GM18511 (cell line): ENCODE data around the gene UROC1.

Experiments
- ATAC-seq: cut with Tn5 transposase; IDR thresholded peaks from one replicate; pipeline ENCODE4 v1.9.1; 2021; ENCODE audit warnings: mild to moderate bottlenecking, moderate library complexity; ENCODE audit not compliant: unreplicated experiment

UROC1 gene

DNA sequence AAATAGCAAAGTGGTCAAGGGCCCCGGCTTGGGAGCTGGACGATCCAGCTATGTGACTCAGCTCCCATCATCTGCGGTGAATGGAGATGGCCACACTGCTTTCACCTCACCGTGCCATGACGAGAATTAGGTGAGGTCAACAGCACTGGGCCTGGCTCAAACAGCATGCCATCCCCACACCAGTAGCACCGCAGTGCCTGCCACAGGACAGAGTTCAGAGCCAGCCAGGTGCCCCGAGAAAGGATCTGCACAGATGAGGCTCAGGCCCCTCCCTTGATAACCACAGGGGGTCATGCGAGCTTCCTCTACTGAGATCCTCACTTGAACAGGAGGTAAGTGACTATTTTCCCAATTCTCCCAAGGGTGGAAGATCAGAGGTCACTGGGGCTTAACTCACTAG is 71.3 kb downstream of the UROC1 start:
- no peak for ATAC-seq

DNA sequence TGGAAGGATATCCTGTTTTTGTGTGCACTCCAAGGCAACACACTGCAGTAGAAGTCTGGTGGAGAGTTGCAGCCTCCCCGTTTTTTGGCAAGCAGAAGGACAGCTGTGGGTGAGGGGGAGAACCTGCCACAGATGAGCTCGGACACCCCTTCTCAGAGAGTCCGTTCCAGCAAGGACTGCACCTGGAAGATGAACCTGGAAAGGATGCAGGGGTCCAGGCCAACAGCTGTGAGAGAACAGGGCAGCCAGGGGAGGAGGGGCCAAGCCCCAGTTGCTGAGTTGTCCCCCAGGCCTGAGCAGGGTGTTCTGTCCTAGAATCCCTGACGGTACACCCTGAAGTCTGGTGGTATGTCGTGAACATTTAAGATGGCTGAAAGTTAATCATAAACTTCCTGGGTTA is 72.1 kb downstream of the UROC1 start:
- ATAC-seq, result no peak

DNA sequence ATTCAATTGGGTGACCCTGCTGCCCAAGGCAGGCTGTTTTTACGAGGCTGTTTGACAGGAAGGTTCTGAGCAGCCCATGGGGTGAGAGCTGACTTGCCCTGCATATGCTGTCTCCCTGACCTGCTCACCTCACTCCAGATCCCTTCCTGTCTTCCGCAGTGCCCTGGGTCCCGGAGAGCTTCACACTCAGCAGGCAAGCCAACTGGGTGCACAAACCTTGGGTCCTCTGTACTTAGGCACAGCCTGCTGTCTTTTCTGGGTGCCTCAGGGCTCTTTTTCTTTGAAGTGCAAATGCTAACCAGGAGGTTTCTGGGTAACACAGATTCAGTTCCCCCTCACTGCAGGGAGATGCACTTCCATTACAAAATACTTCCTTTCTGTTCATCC is 74.7 kb downstream of the UROC1 start:
- ATAC-seq, result no peak

DNA sequence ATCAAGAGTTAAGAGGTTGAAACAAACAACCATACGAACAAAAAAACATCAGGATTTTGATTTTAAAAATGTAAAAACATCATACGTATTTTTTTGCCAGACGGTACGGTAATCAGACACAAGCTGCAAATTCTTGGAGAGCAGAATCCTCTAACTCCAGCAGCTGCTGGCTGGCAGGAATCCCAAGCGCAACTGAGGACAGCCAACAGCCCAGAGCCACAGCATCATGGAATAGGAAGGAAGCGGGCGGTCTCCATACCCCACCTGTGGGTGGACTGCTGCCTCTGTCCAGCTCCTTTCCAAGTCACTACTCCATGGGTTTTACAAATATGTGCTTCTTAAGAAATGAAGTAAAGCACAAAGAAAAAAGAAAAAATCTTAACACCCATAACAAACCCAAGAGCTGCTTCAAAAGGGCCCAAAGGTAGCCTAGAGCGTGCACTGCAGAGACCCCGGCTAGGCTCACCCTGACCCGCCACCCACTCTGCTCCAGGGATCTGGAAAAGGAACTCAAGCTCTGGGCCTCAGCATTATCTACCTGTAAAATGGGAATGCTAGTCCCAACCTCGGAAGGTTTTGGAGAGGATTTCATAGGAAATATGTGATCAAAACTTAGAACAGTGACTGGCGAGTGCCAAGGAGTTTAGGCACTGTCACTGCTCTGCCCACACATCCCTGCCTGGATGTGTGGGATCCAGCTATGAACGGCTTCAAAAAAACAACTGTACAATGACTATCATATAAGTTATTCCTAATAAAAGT is 75.3 kb downstream of the UROC1 start:
- no peak for ATAC-seq

DNA sequence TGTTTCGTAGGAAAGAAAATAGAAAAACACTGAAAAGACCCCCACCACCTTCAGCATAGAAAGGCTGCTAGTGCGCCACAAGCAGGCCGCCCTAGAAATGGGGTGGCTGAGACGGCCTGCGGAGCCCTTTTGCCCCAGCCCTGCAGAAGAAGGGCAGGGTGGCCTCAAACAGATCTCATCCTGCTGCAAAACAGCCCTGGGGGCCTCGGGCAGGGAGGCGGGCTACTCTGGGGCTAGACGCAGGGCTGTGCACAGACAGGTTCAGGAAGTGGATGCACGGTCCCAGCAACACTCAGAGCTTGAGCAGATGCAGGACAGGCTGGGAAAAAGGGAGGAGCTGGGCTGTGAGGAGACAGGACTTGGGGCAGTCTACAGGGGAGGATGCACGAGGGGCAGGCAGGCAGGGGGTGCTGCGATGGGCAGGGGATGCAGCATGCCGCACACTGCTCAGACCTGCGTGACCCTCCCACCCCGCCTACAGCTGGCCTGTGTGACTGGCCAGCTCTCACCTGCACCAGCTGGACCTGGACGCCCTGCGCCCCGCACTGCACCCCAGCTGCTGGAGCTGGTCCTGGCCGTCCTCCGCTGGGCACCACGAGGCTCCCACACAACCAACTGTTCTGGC is 76.2 kb downstream of the UROC1 start:
- no peak for ATAC-seq

DNA sequence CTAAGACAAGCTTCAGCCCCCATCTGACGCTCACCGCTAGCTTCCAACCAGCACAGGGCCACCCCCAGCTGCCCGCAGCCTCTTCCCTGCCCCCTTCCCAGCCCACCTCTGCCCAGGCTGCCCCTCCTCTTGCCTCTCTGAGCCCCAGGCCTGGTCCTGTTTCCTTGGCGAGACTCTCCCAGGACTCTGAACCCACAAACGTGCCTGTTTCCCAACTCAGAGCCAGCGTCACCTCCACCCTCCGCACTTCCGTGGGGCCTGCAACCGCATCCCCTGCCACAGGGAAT is 76.9 kb downstream of the UROC1 start:
- no peak for ATAC-seq

DNA sequence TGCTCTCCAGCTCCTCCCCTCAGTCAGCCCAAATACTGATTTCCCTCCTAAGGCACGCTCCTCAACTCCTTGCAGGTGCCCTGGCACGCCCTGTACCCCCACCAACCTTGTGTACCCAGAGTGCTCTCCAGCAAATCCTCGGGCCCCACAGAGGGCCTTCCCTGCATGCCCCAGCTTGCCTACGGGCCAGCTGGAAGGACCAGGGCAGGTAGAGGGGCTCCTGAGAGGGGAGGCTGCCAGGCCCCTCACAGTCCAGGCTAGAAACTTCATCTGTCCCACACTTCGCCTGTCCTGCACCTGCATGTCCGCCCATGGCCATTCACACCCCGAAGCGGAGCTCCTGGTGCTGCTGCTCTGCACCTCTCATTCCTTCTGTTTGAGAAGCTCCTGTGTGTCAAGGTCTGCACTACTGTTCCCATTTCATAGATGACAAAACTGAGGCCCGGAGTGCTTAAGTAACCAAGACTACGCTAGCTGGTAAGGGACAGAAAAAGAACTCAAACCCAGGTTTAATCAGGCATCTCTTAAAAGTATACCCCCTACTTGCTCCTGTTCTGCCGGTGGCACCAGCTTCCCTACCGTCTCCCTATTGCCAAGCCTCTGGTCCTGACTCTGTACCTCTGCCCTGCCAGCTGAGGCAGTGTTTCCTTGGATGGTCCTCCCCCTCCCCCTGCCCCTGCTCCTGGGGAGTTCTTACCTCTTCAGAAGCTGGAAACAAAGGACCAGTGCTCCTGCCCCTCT is 77.4 kb downstream of the UROC1 start:
- ATAC-seq, result no peak

DNA sequence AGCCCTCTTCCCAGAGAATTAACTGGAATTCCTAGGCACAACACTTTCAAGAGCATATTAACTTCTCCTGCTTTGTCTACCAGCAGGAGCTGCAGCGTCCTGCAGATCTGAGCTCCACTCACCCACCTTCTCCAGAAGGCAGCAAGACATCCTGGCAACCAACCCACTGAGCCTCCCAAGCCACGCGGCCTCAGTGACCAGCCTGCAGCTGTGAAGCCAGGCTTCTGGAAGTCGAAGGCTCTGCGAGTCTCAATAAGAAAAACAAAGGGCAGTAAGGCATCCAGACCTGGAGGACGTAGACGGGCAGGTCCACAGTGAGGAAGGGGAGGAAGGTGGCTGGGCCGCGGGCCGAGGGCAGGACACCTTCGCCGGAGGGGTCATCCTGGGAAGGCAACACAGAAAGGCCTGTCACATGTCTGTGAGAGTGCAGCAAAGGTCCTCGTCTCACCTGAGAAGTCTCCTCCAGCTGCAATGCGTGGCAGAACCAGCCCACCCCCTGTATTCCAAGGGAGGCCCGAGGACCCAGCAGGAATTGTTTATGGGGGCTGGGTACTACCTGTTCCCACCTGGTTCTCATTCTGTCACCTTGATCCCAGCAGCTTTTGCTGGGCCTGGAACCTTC is 78.1 kb downstream of the UROC1 start:
- ATAC-seq, result no peak

DNA sequence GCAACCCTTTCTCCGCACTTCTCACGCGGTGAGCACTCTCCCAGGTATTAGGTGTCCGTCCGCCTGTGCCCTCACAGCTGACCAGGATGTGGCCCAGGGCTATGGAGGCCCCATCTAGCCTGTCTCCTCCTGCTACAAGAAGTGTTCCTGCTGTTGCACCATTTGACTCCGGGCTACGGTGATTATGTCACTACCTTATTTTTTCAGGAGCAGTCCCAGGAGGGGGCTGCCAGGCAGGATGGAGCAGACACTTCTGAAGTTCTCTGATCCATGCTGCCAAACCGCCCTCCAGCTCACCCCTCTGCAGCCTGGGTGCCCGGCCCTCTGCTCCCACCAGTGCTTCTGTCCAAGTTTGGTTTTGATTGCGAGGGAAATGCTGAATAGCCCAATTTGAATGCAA is 78.8 kb downstream of the UROC1 start:
- no peak for ATAC-seq

DNA sequence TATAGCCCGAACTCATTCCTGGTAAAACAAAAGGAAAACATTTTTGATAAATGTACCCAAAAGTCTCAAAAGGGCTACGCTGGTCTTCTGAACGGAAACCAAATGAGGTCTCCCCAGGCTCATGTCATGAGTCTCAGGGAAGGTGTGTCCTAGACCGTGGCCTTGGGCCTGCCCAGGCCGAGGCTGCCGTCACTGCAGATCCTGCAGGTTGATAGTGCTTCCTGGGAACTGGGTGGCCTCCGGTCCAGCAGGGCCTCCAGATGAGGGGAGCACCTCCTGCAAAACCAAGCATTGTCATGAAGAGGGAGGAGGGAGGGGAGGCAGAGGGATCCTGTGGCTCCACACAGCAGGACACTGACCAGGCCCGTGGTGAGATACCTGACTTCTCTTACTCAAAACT is 79.4 kb downstream of the UROC1 start:
- ATAC-seq, result no peak

DNA sequence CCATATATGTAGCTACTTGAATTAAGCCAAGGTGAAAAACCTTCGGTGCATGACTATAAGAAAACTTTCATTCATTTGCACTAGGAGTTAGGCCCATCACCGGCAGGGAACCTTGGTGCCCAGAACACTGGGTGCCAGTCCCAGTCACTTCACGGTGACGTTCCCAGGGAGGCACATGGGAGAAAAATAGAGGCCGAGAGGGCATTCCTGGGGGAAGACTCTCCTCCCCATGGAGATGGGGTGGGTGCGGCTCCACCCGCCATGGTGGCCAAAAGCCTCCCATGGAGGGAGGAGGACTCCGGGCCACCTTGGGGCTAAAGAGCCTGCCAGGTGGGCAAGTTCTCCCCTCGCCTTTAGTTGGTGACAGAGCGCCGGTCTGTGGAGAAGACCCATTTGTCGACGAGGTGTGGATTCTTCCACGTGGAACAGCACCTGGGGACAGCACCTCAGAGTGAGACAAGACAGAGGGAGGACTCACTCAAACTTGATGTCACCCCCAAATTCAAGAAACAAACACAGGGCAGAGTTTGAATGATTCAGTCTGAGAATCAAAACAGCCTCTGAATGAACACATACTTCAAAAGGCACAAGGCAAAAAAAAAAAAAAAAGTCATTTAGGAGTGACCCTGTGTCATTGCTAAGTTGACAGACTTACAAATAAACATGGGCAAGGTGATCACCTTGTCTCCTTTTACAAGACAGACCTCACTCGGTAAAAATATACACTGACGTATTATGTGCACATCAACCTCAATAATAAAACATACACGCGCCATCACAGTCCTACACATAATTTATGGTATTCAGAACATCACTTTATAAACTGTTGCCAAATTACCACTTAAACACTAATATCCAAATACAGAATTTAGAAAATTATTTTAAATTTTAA is 80.5 kb downstream of the UROC1 start:
- ATAC-seq, result no peak

DNA sequence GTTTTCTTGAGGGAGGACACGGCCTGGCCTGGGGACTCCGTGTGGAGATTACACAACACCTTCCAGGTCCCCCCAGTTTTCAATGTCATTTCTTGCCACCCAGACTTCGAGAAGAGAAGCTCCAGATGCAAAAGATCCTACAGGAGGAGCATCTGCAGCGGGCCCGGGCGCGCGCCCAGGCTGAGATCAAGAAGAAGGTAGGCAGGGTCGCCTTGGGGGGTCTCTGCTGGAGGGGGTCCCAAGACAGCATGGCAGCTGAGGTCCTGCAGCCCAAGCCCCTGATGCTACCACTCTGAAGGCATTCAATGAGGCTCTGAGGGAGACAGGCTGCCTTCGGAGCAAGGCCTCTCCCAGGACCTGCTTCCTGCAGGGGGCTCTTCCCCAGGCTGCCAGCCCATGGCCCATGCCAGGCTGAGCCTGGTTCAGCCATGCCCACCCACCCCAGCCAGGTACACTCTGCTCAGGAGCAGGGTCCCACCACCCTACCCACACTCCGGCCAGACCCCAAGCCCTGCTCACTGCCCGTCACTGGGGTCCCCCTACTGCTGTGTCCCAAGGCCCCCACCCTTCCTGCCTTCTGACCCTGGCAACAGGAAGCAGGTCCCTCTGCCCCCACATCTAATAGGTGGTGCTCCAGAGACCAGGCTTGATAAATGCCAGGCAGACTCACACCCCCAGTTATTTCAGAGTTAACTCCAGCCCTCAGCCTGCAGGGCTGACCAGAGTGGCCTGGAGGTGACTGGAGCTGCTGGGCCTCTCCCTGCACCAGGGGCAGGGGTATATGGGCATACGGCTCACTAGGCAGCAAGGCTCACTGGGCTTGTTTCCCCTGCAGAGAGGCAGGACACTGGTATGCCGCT is 81.9 kb downstream of the UROC1 start:
- no peak for ATAC-seq

DNA sequence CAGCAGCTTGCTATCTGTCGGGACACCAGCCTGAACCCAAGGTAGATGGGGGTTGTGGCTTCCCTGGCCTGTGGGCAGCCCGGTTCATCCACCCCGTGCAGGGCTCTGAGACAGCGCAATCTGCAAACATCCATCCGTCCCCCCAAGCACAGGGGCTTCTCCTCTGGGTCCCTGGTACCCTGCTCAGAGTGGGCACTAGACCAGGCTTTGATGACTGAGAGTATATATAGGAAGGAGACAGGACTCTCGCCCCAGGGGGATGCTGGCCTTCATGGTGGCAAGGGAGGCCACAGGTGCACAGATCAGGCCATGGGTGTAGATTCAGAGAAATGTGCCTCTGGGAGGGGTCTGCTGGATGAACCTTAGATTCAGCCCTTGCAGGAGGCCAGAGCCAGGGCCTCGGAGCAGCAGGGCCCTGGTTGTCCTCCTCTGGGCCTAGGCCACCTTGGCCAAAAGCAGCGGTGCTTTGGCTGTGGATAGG is 82.6 kb downstream of the UROC1 start:
- no peak for ATAC-seq

DNA sequence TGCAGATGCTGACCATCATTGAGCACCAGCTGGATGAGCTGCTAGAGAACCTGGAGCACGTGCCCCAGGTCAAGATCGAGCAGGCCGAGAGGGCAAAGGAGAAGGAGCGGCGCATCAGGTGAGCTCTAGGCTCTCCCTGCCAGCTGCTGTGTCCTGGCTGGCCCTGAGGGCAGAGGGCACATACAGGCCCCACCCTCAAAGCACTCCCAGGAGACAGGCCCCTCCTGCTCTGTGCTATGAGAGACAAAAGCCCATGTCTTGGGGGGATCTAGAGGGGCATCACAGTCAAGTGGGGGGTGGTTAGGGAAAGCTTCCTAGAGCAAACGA is 83.3 kb downstream of the UROC1 start:
- ATAC-seq, result no peak

DNA sequence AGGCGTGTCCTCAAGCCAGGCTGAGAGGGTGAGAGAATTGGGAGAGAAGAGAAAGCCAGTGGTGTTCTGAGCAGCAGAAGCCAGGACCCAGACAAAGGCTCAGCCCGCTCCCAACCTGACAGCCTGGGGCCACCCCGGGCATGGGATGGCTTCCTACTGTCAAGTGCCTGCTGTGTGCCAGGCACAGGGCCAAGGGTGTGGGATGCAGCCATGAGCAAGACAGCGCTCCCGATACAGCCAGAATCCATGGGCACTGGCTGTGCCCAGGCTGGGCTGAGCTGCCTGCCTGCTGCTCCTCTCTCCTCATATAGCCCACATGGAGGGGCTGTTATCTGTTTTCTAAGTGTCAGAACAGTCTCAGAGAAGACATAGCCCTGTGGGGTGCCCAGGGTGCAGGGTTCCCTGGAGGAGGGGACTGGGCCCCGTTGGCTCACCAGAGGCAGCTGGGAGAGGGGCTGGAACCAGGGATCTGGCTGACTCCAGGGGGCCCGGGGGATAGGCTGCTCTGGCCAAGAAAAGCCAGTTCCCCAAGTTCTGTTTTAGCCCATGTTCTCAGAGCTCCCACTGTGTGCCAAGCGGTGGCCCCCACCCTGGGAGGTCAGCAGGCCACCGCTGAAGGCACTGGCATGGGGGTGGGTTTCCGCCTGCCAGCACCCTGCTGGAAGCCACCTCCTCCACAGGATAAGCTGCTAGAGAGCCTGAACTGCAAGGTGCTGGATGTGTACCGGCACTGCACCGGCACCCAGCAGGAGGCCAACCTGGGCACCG is 83.9 kb downstream of the UROC1 start:
- ATAC-seq, result no peak

DNA sequence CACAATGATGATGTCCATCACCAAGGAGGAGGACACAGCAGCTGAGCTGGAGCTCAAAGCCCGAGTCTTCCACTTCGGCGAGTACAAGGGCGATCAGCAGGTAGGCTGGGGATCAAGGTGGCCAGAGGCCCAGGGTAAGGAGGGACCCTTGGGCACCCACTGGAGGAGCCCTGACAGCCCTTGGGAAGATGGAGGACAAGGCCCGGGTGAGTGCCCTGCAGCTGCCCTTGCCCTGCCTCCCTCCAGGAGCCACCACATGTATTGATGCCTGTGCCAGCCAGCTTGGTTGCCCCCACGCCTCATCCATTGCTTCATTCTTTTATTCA is 84.5 kb downstream of the UROC1 start:
- no peak for ATAC-seq

DNA sequence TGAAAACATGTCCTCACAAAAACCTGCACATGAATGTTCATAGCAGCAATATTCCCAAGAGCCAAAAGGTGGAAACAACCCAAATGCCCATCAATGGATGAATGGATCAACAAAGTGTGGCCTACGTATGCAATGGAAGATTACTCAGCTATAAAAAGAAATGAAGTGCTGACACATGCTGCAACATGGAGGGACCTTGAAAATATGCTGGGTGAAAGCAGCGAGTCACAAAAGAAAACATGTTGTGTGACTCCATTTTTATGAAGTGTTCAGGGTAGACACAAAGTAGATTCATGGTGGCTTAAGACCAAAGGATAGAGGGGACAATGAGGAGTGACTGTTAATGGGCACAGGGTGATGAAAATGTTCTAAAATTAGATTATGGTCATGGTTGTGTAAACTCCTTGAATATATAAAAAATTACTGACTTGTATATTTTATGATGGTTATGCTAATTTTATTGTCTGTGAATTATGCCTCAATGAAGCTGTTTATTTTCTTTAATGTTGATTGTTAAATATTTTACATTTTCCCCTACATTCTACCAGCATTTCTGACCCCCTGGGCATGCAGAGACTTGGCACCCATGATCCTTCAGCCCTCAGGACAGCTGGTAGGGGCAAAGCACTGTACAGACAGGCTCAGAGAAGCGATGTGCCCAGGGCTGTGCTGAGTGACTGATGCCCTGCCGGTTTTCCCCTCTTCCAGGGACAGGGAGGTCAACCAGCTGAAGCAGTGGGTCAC is 85.0 kb downstream of the UROC1 start:
- no peak for ATAC-seq
